Activated CD8-positive, alpha-beta memory T cell treated with anti-CD3 and anti-CD28 coated beads for 1 hour (primary cell): ENCODE data around the gene KANSL1L.

Experiments used
- DNase-seq, 2 donors: peaks; one replicate each; pipeline ENCODE4 v3.0.0-alpha.2; 2020; ENCODE audit warnings: low read depth in 1 of 2; ENCODE audit errors: extremely low read depth in 1 of 2

KANSL1L gene

DNA sequence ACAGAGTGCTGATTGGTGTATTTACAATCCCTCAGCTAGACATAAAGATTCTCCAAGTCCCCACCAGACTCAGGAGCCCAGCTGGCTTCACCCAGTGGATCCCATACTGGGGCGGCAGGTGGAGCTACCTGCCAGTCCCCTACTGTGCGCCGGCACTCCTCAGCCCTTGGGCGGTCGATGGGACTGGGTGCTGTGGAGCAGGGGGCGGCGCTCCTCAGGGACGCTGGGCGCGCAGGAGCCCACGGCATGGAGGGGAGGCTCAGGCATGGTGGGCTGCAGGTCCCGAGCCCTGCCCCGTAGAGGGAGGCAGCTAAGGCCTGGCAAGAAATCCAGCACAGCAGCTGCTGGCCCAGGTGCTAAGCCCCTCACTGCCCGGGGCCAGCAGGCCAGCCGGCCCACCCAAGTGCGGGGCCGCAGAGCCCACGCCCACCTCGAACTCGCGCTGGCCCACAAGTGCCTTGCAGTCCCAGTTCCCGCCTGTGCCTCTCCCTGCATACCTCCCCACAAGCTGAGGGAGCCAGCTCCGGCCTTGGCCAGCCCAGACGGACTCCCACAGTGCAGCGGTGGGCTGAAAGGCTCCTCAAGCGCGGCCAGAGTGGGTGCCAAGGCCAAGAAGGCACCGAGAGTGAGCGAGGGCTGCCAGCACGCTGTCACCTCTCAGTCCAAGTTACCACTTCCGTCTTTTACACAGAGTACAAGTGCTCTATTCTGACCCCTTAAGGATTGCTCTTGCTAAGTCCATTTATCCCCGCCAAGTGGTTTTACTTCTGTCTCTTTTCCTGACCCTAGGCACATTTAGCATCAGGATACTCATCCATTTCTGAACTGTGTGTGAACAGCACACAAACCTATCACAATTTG lies 170.5 kb downstream of the KANSL1L start:
- DNase-seq: no peak

DNA sequence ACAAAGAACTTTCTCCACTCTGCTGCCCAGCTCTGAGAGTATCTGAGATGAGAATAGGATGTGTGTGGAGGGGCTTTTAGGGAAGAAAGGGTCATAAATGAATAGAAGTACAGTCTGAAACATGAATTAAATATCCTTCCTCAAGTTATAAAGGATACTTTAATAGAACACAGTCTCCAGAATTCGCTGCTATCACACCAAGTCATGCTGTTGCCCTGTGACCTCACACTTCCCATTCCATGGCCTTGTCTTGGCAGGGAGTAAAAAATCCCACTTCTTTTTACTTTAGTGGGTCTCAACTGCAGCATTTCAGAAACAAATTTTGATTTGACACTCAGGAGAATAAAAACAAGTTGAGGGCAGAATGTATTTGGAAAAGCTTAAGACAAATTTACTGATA lies 172.6 kb downstream of the KANSL1L start:
- no peak for DNase-seq

DNA sequence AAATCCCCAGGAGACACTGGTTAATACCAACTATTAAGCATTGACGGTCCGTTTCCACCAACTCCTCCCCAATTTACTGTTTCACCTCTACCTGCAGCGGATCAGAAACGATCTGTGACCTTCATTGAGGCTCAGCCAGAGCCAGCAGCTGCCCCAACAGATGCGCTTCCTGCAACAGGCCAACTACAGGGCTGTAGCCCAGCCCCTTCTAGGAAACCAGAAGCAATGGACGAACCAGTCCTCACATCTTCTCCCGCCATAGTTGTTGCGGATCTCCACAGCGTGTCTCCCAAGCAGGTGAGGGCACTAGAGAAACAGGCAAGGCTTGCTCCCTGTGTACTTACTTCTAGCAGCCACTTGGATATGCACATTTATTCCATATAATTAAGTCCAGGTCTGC lies 177.2 kb downstream of the KANSL1L start:
- DNase-seq: no peak

DNA sequence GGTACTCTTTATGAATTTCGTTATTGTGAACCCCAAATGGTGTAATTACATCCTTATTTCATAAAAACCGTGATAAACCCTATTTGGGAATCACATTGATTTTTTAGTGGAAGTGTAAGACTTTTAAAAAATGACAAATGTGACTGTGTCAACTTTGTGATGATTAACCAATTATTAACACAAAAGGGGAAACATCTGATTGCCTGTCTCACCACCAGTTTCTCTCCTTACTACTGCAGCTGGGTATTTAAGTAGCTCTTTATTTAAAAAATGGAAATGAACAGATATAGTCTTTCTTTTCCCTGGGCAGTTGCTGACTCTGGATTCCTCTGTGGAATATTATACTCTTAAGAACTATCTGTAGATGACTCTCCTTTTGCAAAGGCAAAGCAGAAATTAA lies 180.4 kb downstream of the KANSL1L start:
- no peak for DNase-seq

DNA sequence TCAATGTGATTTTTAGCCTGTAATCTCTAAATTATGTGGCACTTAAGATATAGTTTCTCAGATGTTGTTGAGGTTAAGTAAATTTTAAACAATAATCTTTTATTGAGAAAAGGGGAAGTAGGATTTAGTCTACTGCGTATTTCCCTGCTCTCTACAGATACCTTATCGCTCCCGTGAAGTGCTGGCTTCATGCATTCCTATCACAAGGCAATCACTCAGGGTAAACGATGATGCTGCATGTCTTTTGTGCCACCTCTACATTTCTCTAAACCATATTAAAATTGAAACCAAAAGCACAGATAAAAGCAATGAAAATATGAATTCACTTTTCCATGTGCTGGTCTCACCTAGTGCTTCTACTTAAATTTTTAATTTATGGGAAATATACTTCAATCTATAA lies 183.2 kb downstream of the KANSL1L start:
- no peak for DNase-seq

DNA sequence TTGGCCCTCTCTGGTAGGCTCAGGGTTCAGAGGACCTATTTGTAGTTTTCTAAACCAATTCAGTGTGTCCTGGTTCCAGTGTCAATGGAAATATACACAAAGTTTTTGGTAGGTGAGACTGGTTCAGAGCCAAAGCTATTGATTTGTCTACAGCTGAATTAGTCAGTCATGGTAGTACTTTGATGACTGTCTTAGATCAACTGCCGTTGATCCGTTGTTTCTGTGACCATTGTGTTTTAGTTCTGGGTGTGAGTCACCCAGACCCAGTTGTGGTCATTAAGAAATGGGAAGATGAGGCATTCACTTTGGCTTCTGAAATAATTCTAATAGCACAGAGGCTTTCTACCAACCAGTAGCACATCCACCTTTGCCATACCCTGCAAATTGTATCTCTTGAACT lies 184.8 kb downstream of the KANSL1L start:
- no peak for DNase-seq

DNA sequence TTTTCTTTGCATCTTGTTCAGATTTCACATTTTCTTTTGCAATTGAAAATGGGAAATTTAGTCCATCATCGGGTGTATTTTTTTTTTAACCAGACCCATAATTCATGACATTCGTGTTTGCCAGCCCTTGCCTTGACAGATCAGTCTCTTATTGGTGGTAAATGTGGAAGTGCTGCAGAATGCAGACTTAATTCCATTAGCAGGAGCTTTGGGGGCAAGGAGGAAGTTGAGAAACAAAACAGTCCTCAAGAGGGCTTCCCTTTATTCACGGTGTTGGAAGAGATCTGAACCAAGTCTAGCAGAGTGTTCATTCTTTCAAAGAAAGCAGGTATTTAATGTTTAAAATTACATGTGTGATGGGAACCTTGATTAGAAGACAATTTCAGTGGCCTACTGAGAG lies 185.3 kb downstream of the KANSL1L start:
- no peak for DNase-seq

DNA sequence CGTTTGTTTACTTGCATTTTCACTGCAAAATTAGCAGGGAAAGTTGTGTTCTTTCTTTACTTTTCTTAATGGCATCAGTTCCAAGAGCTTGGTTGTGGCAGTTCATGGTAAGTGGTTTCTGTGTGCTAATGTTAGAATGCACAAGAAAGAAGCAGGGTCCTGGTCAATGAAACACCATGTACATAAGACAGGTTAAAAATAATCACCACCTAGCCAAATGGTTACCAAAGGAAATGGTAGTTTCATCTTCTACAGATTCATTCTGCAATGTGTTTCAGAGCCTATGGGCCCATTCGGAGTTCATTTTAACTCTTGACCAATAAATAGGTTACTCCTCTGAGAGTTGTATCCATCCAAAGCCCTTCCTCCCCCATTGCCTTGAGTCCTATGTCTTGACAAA lies 186.9 kb downstream of the KANSL1L start:
- no peak for DNase-seq

DNA sequence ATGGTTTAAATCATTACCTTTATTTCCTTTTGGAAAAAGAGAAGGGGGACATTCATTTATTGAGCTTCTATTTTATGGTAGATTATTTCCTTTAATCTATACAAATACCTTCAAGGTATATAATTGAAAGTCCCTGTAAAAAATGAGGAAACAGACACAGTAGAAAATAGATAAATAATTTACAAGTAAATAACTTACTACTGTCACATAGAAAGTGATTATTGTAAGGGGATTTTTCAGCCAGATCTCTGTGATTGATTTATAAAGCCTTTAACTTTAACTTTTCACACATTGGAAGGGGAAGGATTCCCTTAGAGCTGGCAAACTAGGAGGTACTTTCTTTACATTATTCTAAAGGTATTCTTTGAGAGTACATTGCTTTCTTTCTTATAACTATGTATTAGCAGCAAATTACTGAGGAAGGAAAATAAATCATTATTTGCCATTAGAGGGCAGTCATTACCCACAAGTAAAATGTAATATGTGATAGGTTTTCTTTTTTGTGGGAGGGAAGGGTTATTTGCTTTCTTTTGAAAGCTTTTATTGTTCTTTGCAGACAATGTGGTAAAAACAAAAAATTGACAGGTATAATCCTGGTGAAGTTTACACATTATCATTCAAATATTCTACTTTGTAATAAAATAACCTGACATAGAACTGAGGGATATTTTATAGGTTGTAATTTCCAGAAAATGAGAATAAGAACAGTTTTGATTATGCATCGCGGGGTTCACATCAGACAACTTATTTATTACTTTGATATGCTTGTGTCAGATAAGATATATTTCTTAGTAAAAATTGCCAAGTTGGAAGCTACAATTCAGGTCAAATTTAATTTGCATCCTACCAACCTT lies 193.6 kb downstream of the KANSL1L start:
- no peak for DNase-seq

DNA sequence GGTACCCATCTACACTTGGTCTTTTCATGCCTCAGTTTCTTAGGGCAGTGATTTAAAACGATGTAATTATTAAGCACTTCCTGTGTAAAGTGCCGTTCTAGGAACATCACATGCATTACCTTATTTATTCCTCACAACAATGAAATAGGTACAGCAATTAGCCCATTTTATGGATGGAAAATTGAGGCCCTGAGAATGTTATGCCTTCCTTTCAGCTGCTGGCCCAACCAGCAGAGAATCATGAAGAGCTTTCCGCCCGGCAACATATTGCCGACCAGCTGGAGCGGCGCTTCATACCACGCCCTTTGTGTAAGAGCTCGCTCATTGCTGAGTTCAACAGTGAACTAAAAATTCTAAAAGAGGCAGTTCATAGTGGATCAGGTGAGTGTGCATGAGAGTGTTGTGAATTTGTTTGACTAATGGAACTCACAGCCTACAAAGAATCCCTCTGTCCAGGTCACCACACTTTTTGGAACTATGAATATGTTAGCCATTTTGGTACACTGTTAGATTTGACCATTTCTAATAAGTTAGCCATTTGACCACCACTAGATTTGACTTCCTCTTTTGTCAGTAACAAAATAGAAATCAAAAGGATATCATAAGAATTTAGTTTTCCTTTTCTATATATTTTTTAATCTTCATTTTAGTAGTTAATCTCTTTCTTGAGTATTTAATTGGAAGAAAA lies 194.4 kb downstream of the KANSL1L start:
- no peak for DNase-seq

DNA sequence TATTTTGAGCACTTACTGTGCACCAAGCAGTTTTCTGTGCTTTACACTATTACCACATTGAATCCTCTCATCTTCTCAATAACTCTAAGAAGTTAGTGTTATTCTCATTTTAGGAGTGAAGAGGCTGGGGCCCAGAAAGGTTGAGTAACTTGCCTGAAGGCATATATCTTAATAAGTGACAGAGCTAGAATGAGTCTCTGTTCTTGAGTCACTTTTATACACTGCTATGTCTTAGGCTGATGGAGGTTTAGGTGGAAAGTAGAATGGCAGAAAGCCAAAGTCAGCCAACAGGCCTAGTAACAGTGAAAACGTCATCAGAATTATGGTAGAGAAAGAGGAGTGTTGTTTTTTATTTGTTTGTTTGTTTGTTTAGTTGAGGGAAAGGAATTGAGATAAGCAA lies 196.6 kb downstream of the KANSL1L start:
- no peak for DNase-seq

DNA sequence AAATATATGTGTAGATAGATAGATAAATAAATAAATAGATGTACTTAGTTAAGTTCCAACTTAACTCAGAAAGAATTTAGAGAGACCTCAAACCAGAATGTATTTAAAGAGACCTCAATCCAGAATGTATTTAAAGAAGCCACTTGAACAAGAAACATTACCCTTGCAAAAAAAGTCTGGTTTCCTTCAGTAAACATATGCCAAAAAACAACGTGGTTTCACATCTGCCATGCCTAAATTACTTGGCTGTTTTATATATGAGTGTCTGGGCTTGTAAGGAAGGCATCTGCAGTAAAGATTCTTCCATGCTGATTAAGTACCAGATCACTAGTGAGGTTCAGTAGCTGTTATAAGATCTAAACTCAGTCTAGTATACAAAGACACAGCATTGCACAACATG lies 197.9 kb downstream of the KANSL1L start:
- DNase-seq: no peak
